Activated naive CD4-positive, alpha-beta T cell treated with anti-CD3 and anti-CD28 coated beads, Interleukin-2, amount 50 U/mL, for 24 hours (primary cell): ENCODE data around the gene TRIM38.
A peak's percentile ranks its signal among the peaks of the same experiment; 100 is the strongest.
"Not testable (repeated sequence)": the region's sequence is repeated elsewhere in the genome, so short reads cannot be mapped to it uniquely, and the experiment has no call there.

Source experiments
- H3K27ac Mint-ChIP-seq: one replicate; pipeline ENCODE4 v1.8.0; 2021; ENCODE audit warnings: mild to moderate bottlenecking, mixed read lengths
- H3K27me3 Mint-ChIP-seq: one replicate; pipeline ENCODE4 v1.8.0; 2021; ENCODE audit warnings: mixed read lengths
- H3K36me3 Mint-ChIP-seq: one replicate; pipeline ENCODE4 v1.8.0; 2021; ENCODE audit warnings: mixed read lengths
- H3K4me1 Mint-ChIP-seq: one replicate; pipeline ENCODE4 v1.8.0; 2021; ENCODE audit warnings: mixed read lengths
- H3K4me3 Mint-ChIP-seq: one replicate; pipeline ENCODE4 v1.8.0; 2021; ENCODE audit warnings: mild to moderate bottlenecking, mixed read lengths
- H3K9me3 Mint-ChIP-seq: one replicate; pipeline ENCODE4 v1.8.0; 2021; ENCODE audit warnings: mixed read lengths

The TRIM38 gene

GRCh38 chr6:26000366-26001144, 38.0 kb downstream of the TRIM38 start:
- no peaks in the 10 kb centered on the region for H3K27me3 Mint-ChIP-seq
- no peak overlapping the region for H3K4me3 Mint-ChIP-seq
- H3K9me3 Mint-ChIP-seq = no peaks in the 10 kb centered on the region
- H3K4me1 Mint-ChIP-seq = peaks cover 5% of the 10 kb centered on the region
- H3K27ac Mint-ChIP-seq = no peak overlapping the region
- H3K36me3 Mint-ChIP-seq = peaks cover 8% of the 10 kb centered on the region

- H3K4me3 Mint-ChIP-seq = no peak overlapping the region
- peaks cover 10% of the 10 kb centered on the region for H3K4me1 Mint-ChIP-seq
- H3K27me3 Mint-ChIP-seq = no peaks in the 10 kb centered on the region
- peaks cover 7% of the 10 kb centered on the region for H3K36me3 Mint-ChIP-seq
- peak overlapping the region; percentile 23 for H3K27ac Mint-ChIP-seq
- no peaks in the 10 kb centered on the region for H3K9me3 Mint-ChIP-seq
Measured at GRCh38 chr6:26003102-26003694, 40.6 kb downstream of the TRIM38 start.

- H3K27me3 Mint-ChIP-seq = no peaks in the 10 kb centered on the region
- H3K36me3 Mint-ChIP-seq = peaks cover 3% of the 10 kb centered on the region
- no peaks in the 10 kb centered on the region for H3K9me3 Mint-ChIP-seq
- no peak overlapping the region for H3K4me3 Mint-ChIP-seq
- H3K4me1 Mint-ChIP-seq = peaks cover 10% of the 10 kb centered on the region
- H3K27ac Mint-ChIP-seq = no peak overlapping the region
Measured at GRCh38 chr6:26006086-26006939, 43.7 kb downstream of the TRIM38 start.

GRCh38 chr6:26006940-26007305, 44.3 kb downstream of the TRIM38 start:
- H3K9me3 Mint-ChIP-seq, H3K4me1 Mint-ChIP-seq, H3K27me3 Mint-ChIP-seq, H3K36me3 Mint-ChIP-seq, H3K27ac Mint-ChIP-seq, H3K4me3 Mint-ChIP-seq: not testable (repeated sequence)

GRCh38 chr6:26008470-26008869, 45.9 kb downstream of the TRIM38 start:
- H3K36me3 Mint-ChIP-seq = peaks cover 2% of the 10 kb centered on the region
- H3K27ac Mint-ChIP-seq = no peak overlapping the region
- H3K27me3 Mint-ChIP-seq = no peaks in the 10 kb centered on the region
- H3K4me1 Mint-ChIP-seq = peaks cover 10% of the 10 kb centered on the region
- H3K9me3 Mint-ChIP-seq = no peaks in the 10 kb centered on the region
- no peak overlapping the region for H3K4me3 Mint-ChIP-seq

- no peak overlapping the region for H3K4me3 Mint-ChIP-seq
Measured at GRCh38 chr6:26009817-26010216, 47.2 kb downstream of the TRIM38 start.

GRCh38 chr6:26012061-26012460, 49.5 kb downstream of the TRIM38 start:
- Mint-ChIP-seq H3K4me1 (peaks cover under 1% of the 10 kb centered on the region), H3K36me3 (no peaks in the 10 kb centered on the region)

More at GRCh38 chr6:26009817-26010216, 47.2 kb downstream of the TRIM38 start:
- H3K9me3 Mint-ChIP-seq = no peaks in the 10 kb centered on the region
- H3K36me3 Mint-ChIP-seq = peaks cover 2% of the 10 kb centered on the region
- no peak overlapping the region for H3K27ac Mint-ChIP-seq
- peaks cover 10% of the 10 kb centered on the region for H3K4me1 Mint-ChIP-seq
- no peaks in the 10 kb centered on the region for H3K27me3 Mint-ChIP-seq

GRCh38 chr6:26014386-26014785, 51.8 kb downstream of the TRIM38 start:
- not testable (repeated sequence) for H3K27me3 Mint-ChIP-seq, H3K36me3 Mint-ChIP-seq, H3K9me3 Mint-ChIP-seq, H3K4me3 Mint-ChIP-seq, H3K27ac Mint-ChIP-seq
- H3K4me1 Mint-ChIP-seq = peaks cover 17% of the 10 kb centered on the region

More at GRCh38 chr6:26012061-26012460, 49.5 kb downstream of the TRIM38 start:
- Mint-ChIP-seq H3K9me3 (no peaks in the 10 kb centered on the region), H3K27me3 (no peaks in the 10 kb centered on the region), H3K27ac (no peak overlapping the region), H3K4me3 (no peak overlapping the region)

- no peaks in the 10 kb centered on the region for H3K9me3 Mint-ChIP-seq
- no peaks in the 10 kb centered on the region for H3K27me3 Mint-ChIP-seq
- peaks cover 25% of the 10 kb centered on the region for H3K4me1 Mint-ChIP-seq
- no peaks in the 10 kb centered on the region for H3K36me3 Mint-ChIP-seq
- no peak overlapping the region for H3K27ac Mint-ChIP-seq
- H3K4me3 Mint-ChIP-seq = no peak overlapping the region
Measured at GRCh38 chr6:26016245-26016962, 53.8 kb downstream of the TRIM38 start.

GRCh38 chr6:26016963-26017631, 54.5 kb downstream of the TRIM38 start:
- H3K27me3 Mint-ChIP-seq = no peaks in the 10 kb centered on the region
- H3K27ac Mint-ChIP-seq = peak overlapping the region; percentile 23
- peaks cover 32% of the 10 kb centered on the region for H3K4me1 Mint-ChIP-seq
- no peaks in the 10 kb centered on the region for H3K9me3 Mint-ChIP-seq
- H3K36me3 Mint-ChIP-seq = no peaks in the 10 kb centered on the region
- H3K4me3 Mint-ChIP-seq = peak overlapping the region; percentile 80

GRCh38 chr6:26017632-26017966, 55.0 kb downstream of the TRIM38 start:
- Mint-ChIP-seq H3K9me3 (no peaks in the 10 kb centered on the region), H3K4me3 (peak overlapping the region; percentile 80), H3K36me3 (no peaks in the 10 kb centered on the region), H3K4me1 (peaks cover 37% of the 10 kb centered on the region), H3K27ac (peak overlapping the region; percentile 23), H3K27me3 (no peaks in the 10 kb centered on the region)

GRCh38 chr6:26019261-26019830, 56.7 kb downstream of the TRIM38 start:
- H3K36me3 Mint-ChIP-seq = no peaks in the 10 kb centered on the region
- H3K4me3 Mint-ChIP-seq = peak overlapping the region; percentile 39
- H3K27me3 Mint-ChIP-seq = no peaks in the 10 kb centered on the region
- no peaks in the 10 kb centered on the region for H3K9me3 Mint-ChIP-seq
- H3K27ac Mint-ChIP-seq = peak overlapping the region; percentile 76
- H3K4me1 Mint-ChIP-seq = peaks cover 44% of the 10 kb centered on the region

- no peaks in the 10 kb centered on the region for H3K9me3 Mint-ChIP-seq
- no peaks in the 10 kb centered on the region for H3K27me3 Mint-ChIP-seq
- H3K36me3 Mint-ChIP-seq = no peaks in the 10 kb centered on the region
- peak overlapping the region; percentile 89 for H3K27ac Mint-ChIP-seq
- peaks cover 49% of the 10 kb centered on the region for H3K4me1 Mint-ChIP-seq
- peak overlapping the region; percentile 93 for H3K4me3 Mint-ChIP-seq
Measured at GRCh38 chr6:26019967-26020328, 57.3 kb downstream of the TRIM38 start.

GRCh38 chr6:26020329-26021000, 57.9 kb downstream of the TRIM38 start:
- no peaks in the 10 kb centered on the region for H3K27me3 Mint-ChIP-seq
- no peaks in the 10 kb centered on the region for H3K9me3 Mint-ChIP-seq
- peaks cover 51% of the 10 kb centered on the region for H3K4me1 Mint-ChIP-seq
- H3K4me3 Mint-ChIP-seq = peak overlapping the region; percentile 93
- no peaks in the 10 kb centered on the region for H3K36me3 Mint-ChIP-seq
- peak overlapping the region; percentile 89 for H3K27ac Mint-ChIP-seq
